H1 (cell line): ENCODE measurements around the gene LDLRAD3.

Experiments used
- JUND ChIP-seq: IDR thresholded peaks from 2 replicates; pipeline ENCODE4 v1.6.1; 2011; ENCODE audit warnings: mild to moderate bottlenecking, improper control_type of control experiment, low read length
- MAX ChIP-seq: IDR thresholded peaks from 2 replicates; pipeline ENCODE4 v1.6.1; 2012; ENCODE audit warnings: inconsistent platforms

GRCh38 chr11:35932681-35933319, 11.1 kb upstream of the LDLRAD3 start:
- no peak for TF ChIP-seq MAX
- no peak for TF ChIP-seq JUND
